Measurements from ENCODE around the gene PDE10A. TPM values are rescaled to one million over a fixed set of nuclear protein-coding genes. Genes with fewer than 3 reads are reported as not detected.

Gene PDE10A
- total RNA-seq, 1 experiment from 2014 or later: 3.1 TPM

DNA sequence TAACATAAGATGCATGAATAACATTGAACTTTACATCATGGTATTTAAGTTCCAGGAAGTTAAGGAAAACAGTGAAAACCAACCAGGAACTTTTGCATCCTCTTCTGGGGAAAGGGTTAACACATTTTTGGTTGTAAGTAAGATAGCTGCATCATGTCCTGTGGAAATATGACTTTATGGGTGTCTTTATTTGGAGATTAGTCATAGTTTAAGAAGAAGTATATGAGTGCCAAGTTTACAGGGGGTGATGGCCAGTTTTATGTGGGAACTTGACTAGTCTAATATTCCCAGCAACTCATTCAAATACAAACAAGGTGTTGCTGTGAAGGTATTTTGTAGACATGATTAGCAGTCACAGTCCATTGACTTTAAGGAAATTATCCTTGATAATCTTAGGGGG lies 78.0 kb downstream of the PDE10A start:
- peaks cover 7% of the 10 kb centered on the region for H3K4me1 Mint-ChIP-seq
- no peaks in the 10 kb centered on the region for H3K27me3 Mint-ChIP-seq (ENCODE audit: low read depth)
- POLR2A ChIA-PET: no interaction called here
- TF ChIP-seq, protein P1, sequence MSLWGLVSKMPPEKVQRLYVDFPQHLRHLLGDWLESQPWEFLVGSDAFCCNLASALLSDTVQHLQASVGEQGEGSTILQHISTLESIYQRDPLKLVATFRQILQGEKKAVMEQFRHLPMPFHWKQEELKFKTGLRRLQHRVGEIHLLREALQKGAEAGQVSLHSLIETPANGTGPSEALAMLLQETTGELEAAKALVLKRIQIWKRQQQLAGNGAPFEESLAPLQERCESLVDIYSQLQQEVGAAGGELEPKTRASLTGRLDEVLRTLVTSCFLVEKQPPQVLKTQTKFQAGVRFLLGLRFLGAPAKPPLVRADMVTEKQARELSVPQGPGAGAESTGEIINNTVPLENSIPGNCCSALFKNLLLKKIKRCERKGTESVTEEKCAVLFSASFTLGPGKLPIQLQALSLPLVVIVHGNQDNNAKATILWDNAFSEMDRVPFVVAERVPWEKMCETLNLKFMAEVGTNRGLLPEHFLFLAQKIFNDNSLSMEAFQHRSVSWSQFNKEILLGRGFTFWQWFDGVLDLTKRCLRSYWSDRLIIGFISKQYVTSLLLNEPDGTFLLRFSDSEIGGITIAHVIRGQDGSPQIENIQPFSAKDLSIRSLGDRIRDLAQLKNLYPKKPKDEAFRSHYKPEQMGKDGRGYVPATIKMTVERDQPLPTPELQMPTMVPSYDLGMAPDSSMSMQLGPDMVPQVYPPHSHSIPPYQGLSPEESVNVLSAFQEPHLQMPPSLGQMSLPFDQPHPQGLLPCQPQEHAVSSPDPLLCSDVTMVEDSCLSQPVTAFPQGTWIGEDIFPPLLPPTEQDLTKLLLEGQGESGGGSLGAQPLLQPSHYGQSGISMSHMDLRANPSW (CRISPR knock-in tag; conservative IDR thresholded peaks at IDR 0.05; ENCODE audit: low read depth): no peak
- TF ChIP-seq GRHL2 (CRISPR knock-in tag; IDR thresholded peaks at IDR 0.05; ENCODE audit: insufficient replicate concordance, severe bottlenecking): no peak
- TF ChIP-seq, protein P2, sequence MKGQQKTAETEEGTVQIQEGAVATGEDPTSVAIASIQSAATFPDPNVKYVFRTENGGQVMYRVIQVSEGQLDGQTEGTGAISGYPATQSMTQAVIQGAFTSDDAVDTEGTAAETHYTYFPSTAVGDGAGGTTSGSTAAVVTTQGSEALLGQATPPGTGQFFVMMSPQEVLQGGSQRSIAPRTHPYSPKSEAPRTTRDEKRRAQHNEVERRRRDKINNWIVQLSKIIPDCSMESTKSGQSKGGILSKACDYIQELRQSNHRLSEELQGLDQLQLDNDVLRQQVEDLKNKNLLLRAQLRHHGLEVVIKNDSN (CRISPR knock-in tag; IDR thresholded peaks at IDR 0.05): no peak
- TF ChIP-seq, protein P3, sequence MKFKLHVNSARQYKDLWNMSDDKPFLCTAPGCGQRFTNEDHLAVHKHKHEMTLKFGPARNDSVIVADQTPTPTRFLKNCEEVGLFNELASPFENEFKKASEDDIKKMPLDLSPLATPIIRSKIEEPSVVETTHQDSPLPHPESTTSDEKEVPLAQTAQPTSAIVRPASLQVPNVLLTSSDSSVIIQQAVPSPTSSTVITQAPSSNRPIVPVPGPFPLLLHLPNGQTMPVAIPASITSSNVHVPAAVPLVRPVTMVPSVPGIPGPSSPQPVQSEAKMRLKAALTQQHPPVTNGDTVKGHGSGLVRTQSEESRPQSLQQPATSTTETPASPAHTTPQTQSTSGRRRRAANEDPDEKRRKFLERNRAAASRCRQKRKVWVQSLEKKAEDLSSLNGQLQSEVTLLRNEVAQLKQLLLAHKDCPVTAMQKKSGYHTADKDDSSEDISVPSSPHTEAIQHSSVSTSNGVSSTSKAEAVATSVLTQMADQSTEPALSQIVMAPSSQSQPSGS (CRISPR knock-in tag; IDR thresholded peaks at IDR 0.05; ENCODE audit: borderline replicate concordance, low read depth): no peak
- TF ChIP-seq, protein P4, sequence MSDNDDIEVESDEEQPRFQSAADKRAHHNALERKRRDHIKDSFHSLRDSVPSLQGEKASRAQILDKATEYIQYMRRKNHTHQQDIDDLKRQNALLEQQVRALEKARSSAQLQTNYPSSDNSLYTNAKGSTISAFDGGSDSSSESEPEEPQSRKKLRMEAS (CRISPR knock-in tag; IDR thresholded peaks at IDR 0.05): no peak
- DNase-seq (ENCODE audit: low spot score) (no peak), ATAC-seq (no peak)
- peaks cover 6% of the 10 kb centered on the region for H3K36me3 Mint-ChIP-seq
- H3K4me3 Mint-ChIP-seq: no peak overlapping the region
- no peak overlapping the region for H3K27ac Mint-ChIP-seq
- CTCF ChIA-PET: no interaction called here
- H3K9me3 Mint-ChIP-seq: peaks cover 6% of the 10 kb centered on the region

DNA sequence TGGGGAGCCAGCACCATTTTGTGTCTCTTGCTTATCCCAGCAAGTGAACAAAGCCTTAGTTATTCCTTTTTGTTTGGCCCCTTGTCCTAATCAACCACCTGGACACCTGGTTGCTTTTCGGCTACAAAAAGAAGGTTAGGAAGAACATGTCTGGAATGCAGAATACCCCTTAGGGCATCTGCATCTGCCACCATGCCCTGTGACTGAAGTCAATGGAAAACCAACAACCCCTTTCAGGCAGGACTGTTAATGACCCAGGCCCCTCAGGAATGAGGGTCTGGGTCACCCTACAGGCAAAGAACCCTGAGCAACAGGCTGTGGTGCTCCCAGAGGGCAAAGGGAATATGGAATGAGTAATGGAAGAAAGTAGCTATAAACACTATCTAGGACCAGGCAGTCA lies 78.5 kb downstream of the PDE10A start:
- Mint-ChIP-seq H3K27me3 (ENCODE audit: low read depth) (no peaks in the 10 kb centered on the region), H3K4me1 (peaks cover 7% of the 10 kb centered on the region), H3K27ac (no peak overlapping the region), H3K4me3 (no peak overlapping the region), H3K9me3 (peaks cover 6% of the 10 kb centered on the region), H3K36me3 (peaks cover 6% of the 10 kb centered on the region)
- POLR2A ChIA-PET: no interaction called here
- DNase-seq (ENCODE audit: low spot score) (no peak), ATAC-seq (no peak; the same call in 1 of the 2 replicates)
- CTCF ChIA-PET: no interaction called here
- no peak for TF ChIP-seq NFE2L1 (CRISPR knock-in tag; IDR thresholded peaks at IDR 0.05)
- TF ChIP-seq CREM (CRISPR knock-in tag; IDR thresholded peaks at IDR 0.05): no peak
- TF ChIP-seq TP53 (CRISPR knock-in tag; IDR thresholded peaks at IDR 0.05): no peak
- TF ChIP-seq CREB1 (CRISPR knock-in tag; IDR thresholded peaks at IDR 0.05): no peak
- no peak for TF ChIP-seq ZNF121 (CRISPR knock-in tag; IDR thresholded peaks at IDR 0.05)
- TF ChIP-seq, protein P5, sequence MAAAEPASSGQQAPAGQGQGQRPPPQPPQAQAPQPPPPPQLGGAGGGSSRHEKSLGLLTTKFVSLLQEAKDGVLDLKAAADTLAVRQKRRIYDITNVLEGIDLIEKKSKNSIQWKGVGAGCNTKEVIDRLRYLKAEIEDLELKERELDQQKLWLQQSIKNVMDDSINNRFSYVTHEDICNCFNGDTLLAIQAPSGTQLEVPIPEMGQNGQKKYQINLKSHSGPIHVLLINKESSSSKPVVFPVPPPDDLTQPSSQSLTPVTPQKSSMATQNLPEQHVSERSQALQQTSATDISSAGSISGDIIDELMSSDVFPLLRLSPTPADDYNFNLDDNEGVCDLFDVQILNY (CRISPR knock-in tag; IDR thresholded peaks at IDR 0.05): no peak
- TF ChIP-seq, protein P6, sequence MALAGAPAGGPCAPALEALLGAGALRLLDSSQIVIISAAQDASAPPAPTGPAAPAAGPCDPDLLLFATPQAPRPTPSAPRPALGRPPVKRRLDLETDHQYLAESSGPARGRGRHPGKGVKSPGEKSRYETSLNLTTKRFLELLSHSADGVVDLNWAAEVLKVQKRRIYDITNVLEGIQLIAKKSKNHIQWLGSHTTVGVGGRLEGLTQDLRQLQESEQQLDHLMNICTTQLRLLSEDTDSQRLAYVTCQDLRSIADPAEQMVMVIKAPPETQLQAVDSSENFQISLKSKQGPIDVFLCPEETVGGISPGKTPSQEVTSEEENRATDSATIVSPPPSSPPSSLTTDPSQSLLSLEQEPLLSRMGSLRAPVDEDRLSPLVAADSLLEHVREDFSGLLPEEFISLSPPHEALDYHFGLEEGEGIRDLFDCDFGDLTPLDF (CRISPR knock-in tag; IDR thresholded peaks at IDR 0.05): no peak
- TF ChIP-seq, protein P4 (CRISPR knock-in tag; IDR thresholded peaks at IDR 0.05): no peak
- TF ChIP-seq, protein P7, sequence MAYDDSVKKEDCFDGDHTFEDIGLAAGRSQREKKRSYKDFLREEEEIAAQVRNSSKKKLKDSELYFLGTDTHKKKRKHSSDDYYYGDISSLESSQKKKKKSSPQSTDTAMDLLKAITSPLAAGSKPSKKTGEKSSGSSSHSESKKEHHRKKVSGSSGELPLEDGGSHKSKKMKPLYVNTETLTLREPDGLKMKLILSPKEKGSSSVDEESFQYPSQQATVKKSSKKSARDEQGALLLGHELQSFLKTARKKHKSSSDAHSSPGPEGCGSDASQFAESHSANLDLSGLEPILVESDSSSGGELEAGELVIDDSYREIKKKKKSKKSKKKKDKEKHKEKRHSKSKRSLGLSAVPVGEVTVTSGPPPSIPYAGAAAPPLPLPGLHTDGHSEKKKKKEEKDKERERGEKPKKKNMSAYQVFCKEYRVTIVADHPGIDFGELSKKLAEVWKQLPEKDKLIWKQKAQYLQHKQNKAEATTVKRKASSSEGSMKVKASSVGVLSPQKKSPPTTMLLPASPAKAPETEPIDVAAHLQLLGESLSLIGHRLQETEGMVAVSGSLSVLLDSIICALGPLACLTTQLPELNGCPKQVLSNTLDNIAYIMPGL (CRISPR knock-in tag; IDR thresholded peaks at IDR 0.05): no peak
- TF ChIP-seq, protein P8, sequence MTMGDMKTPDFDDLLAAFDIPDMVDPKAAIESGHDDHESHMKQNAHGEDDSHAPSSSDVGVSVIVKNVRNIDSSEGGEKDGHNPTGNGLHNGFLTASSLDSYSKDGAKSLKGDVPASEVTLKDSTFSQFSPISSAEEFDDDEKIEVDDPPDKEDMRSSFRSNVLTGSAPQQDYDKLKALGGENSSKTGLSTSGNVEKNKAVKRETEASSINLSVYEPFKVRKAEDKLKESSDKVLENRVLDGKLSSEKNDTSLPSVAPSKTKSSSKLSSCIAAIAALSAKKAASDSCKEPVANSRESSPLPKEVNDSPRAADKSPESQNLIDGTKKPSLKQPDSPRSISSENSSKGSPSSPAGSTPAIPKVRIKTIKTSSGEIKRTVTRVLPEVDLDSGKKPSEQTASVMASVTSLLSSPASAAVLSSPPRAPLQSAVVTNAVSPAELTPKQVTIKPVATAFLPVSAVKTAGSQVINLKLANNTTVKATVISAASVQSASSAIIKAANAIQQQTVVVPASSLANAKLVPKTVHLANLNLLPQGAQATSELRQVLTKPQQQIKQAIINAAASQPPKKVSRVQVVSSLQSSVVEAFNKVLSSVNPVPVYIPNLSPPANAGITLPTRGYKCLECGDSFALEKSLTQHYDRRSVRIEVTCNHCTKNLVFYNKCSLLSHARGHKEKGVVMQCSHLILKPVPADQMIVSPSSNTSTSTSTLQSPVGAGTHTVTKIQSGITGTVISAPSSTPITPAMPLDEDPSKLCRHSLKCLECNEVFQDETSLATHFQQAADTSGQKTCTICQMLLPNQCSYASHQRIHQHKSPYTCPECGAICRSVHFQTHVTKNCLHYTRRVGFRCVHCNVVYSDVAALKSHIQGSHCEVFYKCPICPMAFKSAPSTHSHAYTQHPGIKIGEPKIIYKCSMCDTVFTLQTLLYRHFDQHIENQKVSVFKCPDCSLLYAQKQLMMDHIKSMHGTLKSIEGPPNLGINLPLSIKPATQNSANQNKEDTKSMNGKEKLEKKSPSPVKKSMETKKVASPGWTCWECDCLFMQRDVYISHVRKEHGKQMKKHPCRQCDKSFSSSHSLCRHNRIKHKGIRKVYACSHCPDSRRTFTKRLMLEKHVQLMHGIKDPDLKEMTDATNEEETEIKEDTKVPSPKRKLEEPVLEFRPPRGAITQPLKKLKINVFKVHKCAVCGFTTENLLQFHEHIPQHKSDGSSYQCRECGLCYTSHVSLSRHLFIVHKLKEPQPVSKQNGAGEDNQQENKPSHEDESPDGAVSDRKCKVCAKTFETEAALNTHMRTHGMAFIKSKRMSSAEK (CRISPR knock-in tag; IDR thresholded peaks at IDR 0.05; ENCODE audit: borderline replicate concordance): no peak

Measured in WTC11 (cell line).